Activated T-cell treated with anti-CD3 and anti-CD28 coated beads for 24 hours (primary cell): Measurements from ENCODE around the gene GAS2L3.
"Not testable (repeated sequence)": the region's sequence is repeated elsewhere in the genome, so short reads cannot be mapped to it uniquely, and the experiment has no call there.

ENCODE experiments used
- DNase-seq: peaks from one replicate; pipeline ENCODE4 v3.0.0-alpha.2; 2020; ENCODE audit warnings: low read depth

GAS2L3 gene

DNA sequence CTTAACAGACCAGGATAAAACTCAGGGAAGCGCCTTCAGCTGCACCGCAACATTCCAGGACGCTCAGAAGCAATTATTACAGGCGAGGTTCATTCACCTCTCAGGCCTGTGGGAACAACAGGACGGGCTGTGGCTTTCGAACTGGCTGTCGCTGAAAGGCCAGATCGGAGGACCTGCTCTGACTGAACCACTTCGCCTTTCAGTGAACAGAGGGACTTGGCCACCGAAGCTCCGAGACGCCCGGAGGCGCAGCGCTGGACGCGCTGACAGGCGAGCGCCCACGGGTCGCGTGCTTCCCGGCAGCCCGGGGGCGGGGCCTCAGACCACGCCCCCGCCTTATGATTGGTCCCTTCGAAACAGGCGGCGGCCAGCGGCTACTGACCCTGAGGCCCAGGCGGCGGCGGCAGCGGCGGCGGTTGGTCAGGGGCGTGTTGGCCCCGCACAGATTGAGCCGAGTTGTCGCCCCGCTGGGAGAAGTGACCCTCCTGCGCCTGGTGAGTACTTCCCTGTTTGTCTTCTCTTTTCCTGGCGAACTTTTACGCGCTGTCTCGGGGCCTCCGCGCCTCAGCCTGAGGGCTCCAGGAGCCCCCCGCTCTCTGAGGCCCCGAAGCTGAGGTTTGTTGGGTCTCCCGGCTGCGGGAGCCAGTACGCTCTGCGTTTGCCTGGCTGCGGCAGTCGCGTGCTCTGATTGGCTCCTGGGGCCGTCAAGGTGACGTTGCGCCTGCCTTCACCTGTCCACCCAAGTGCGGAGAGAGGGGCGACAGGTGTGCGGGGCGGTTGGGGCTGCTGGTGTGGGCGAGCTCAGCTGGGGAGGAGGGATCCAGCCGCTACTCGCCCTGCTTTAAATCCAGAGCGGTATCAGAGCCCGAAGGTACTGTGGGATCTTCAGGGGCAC is at the start of gene GAS2L3:
TSS of gene GAS2L3 (plus strand) at position 393 of the 895 bp plus-strand sequence. CDS start 21,221 bp downstream, outside the sequence.
- peak; percentile 41 for DNase-seq

DNA sequence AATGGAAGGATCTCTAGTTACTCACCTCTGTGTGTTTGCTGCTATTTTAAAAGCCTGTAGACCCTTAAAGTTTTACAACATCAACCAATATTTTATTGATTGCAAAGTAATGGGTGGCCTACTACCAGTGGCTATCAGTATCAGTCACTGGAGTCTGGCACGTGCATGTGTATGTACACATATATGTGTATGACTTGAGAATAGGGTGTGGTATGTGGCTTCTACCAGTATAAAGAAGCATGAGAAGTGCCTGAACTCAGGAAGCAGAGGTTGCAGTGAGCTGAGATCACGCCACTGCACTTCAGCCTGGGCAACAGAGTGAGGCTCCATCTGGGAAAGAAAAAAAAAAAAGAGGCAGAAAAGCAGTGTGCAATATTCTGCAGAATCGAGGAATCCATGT is 45.5 kb upstream of the GAS2L3 start:
- no peak for DNase-seq

- DNase-seq: no peak
These were observed 44.9 kb upstream of the GAS2L3 start for GRCh38 chr12:100528471-100529127.

DNA sequence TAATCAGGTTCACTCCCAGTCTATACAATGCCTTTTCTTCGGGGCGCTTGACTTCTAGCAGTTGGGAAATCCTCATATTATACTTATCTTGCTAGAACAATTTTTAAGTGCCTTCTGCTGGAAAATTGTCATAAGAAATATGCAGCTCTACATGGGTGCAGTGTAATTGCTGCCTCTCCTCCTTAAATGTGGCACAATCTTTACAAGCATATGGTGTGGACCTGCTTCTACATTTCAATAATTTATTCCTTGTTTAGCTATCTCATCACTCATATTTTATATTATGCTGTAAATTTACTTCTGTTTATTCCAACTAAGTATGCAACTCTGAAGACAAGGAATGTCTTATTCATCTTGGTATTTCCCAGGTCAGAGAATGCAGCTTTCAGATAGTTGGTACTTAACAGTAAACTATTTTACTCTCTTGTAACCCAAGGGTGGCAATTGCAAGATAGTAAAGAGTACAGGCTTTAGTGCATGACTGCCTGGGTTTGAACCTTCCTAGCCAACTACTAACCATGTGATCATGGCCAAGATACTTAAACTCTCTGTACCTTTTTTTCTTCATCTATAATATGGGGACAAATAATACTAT is 43.6 kb upstream of the GAS2L3 start:
- no peak for DNase-seq

DNA sequence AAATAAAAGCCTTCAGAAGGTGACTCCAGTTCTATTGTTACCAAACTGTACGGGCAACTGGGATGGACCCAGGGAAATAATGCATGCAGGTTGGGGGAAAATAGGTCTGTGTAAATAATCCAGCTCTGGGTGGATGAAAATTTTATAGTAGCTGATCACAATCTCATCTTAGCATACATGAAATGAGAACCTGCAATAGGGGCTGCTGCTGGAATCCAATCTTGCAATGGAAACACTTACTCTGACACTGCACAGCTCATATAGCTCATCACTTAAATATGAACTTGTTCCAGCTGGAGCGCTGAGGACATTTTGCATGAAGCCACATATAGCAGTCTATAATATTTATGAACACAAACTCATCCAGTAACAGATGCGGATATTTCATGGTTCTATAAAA is 40.1 kb upstream of the GAS2L3 start:
- DNase-seq: no peak

- DNase-seq: no peak
These were observed 38.8 kb upstream of the GAS2L3 start for GRCh38 chr12:100534625-100535227.

- no peak for DNase-seq
These were observed 34.3 kb upstream of the GAS2L3 start for GRCh38 chr12:100539202-100539601.

GRCh38 chr12:100544165-100544564 is 29.3 kb upstream of the GAS2L3 start:
- no peak for DNase-seq

DNA sequence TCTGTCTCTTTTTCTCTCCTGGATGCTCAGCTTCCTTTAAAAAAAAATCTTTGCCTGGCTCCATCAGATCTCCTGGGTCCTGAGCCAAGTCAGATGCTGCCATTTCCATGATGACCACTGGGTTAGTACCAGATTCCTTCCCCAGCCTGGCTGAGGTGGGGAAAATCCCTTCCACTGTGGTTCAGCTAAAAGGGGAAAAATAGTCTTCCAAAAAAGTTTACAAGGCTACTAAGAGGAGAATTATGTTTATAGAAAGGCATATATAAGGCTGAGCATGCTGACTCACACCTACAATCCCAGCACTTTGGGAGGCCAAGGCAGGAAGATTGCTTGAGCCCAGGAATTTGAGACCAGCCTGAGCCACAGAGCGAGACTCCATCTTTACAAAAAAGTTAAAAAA is 28.4 kb upstream of the GAS2L3 start:
- no peak for DNase-seq

DNA sequence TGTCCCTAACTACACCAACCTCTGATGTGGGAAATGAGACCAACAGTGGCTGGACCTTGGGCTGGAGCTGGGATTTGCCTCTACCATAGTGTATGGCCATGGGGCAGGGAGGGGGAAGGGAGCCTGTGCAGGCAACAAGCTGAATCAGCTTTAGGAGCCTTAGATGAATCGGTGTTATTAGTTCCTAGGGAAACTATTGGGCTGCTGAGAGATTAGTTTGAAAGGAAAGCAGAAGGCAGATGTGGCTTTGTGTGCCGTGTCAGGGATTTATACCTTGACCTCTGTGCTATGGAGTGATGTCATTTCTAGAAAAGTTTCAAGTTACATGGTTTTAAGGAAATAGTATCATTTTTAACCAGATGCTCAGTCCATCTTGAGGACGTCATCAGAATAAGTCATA is 19.5 kb upstream of the GAS2L3 start:
- no peak for DNase-seq

DNA sequence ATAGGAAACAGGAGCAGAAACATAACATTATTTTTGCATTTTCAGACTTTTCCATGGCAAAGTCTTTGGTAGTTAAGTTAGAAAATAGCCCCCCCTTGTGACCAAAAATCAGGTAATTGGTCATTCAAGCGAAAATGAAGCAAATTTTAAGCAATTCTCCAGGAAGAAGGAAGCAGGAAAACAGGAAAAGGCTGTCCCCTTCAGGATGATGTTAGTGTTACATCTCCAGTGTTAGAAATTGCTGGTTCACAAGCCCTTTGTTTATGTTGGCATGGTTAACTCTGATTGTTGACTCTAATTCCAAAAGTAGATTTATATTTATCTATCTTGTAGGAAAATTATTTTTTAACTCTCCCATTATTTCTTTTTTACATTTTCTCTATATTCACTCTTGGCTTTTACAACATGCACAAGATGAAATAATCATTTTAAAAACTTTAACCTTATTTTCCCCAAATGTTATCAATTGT is 18.8 kb upstream of the GAS2L3 start:
- no peak for DNase-seq

GRCh38 chr12:100555722-100556121 is 17.8 kb upstream of the GAS2L3 start:
- no peak for DNase-seq

GRCh38 chr12:100557357-100557756 is 16.1 kb upstream of the GAS2L3 start:
- no peak for DNase-seq

DNA sequence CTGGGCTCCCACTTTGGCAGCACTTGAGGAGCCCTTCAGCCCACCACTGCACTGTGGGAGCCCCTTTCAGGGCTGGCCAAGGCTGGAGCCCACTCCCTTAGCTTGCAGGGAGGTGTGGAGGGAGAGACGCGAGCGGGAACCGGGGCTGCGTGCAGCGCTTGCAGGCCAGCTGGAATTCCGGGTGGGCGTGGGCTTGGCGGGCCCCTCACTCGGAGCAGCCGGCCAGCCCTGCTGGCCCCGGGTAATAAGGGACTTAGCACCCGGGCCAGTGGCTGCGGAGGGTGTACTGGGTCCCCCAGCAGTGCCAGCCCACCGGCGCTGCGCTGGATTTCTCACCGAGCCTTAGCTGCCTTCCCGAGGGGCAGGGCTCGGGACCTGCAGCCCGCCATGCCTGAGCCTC is 14.2 kb upstream of the GAS2L3 start:
- not testable (repeated sequence) for DNase-seq

- DNase-seq: no peak
These were observed 9.4 kb upstream of the GAS2L3 start for GRCh38 chr12:100564090-100564489.

DNA sequence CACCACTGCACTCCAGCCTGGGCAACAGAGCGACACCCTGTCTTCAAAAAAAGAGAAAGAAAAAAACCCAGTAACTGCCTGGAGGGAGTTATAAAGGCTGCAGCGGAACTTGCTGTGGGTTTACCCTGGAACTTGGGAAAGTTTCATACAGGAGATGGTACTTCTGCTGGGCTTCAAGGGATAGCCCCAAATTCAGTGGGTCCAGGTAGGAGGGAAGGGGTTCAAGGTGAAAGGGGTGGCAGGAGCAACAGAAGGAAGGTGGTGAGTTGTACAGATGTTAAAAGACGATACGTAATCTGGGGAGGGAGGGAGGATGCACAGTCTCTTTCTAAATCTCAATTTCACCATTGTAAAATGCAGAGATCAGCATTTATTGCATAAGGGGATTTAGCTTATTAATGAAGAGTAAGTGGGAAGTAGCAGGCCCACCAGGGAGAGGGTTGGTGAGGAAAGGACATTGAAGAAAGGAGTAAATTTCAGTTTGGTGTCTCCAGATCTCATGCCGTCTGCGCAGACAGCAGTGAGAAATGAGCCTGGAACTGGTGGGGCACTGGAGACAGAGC is 8.5 kb upstream of the GAS2L3 start:
- DNase-seq: no peak

DNA sequence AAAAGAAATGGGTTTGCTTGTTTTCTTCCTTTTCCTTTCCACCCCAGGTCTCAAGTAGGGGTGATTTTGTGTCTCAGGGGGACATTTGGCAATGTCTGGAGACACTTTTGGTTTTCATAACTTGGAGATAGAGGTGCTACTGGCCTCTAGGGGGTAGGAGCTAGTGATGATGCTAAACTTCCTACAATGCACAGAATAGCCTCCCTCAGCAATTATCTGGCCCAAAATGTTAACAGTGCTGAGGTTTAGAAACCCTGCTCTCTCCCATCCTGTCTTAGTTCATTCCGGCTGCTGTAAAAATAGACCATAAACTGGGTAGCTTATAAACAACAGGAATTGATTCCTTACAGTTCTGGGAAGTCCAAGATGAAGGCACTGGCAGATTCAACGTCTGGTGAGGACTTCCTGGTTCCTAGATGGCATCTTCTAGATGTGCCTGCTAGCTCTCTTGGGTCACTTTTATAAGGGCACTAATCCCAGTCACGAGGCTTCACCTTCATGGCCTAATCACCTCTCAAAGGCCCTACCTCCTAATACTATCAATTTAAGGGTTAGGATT is 7.4 kb upstream of the GAS2L3 start:
- no peak for DNase-seq

DNA sequence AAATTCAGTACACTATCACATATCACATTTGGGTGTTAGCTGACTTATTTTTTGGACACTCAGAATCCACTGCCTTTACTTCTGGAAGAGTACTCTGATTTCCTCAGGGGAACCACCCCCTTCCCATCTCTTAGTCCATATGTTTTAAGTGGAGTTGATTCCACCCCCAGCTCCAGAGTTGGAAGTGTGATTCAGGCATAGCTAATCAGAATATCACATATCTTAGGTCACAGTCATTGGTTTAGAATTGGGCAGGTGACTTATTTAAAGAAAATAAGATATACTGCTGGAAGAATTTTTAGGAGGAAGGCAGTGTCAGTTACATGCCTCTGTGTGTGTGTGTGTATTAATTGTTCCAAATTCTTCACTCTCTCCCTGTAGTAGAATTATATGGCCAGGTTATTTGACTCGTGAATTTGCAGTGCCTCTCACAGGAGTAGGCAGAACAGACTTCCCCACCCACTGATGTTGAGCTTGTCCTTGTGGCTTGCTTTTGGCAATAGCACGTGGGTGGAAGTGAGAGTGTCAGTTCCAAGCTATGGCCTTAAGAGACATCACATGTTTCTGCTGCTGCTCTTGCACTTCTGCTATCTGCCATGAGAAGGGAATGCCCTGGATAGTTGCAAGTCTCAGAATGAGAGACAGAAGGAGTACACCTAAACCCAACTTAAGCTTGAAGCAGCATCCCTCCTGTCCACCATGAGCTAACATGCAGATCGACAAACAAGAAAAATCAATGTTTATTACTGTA is 6.4 kb upstream of the GAS2L3 start:
- DNase-seq: no peak

- DNase-seq: no peak
These were observed 5.5 kb upstream of the GAS2L3 start for GRCh38 chr12:100567945-100568344.

DNA sequence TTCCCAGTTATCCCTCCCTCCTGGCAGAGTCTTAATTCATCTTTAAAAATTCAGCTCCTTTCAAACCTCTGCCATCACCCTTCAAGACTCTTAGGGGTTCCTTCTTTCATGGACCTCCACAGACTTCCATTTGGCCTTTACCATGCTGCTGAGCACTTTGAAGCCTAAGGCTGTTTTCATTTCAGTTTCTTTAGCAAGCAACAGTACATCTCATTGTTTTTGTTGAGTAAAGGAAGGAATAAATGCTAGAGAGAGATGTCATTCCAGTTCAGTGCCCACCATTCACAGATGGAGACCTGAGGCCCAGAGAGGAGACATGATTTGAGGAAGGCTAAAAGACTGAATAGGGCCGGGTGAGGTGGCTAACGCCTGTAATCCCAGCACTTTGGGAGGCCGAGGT is 1.3 kb upstream of the GAS2L3 start:
- no peak for DNase-seq
